Cardiac muscle cell (in vitro differentiated cells and primary cell): ENCODE data around the gene TSPAN14. TPM values are rescaled to one million over a fixed set of nuclear protein-coding genes. Genes with fewer than 3 reads are reported as not detected.
A peak's percentile ranks its signal among the peaks of the same experiment; 100 is the strongest.

Source experiments
- DNase-seq, 2 donors: peaks; one replicate each; pipeline versions ENCODE4 v3.0.0 to v3.0.0-alpha.2; 2010 to 2017; ENCODE audit warnings: low read depth in 1 of 2, low spot score in 1 of 2
- H3K27ac ChIP-seq: fragments of 200-600 bp; sonication (generic); 2 replicates; pipeline ENCODE4 v1.5.1; 2016
- H3K27me3 ChIP-seq: fragments of 200-600 bp; sonication (generic); 2 replicates; pipeline ENCODE4 v1.6.0; 2016; ENCODE audit warnings: control low read depth
- H3K36me3 ChIP-seq: fragments of 200-600 bp; sonication (generic); 2 replicates; pipeline ENCODE4 v1.5.1; 2016; ENCODE audit warnings: control low read depth
- H3K4me1 ChIP-seq: fragments of 200-600 bp; sonication (generic); 2 replicates; pipeline ENCODE4 v1.8.1; 2017; ENCODE audit warnings: low read depth, mild to moderate bottlenecking, mixed run types
- H3K4me3 ChIP-seq: fragments of 200-600 bp; sonication (generic); 2 replicates; pipeline ENCODE4 v1.5.1; 2016; ENCODE audit warnings: mild to moderate bottlenecking
- H3K9me3 ChIP-seq: fragments of 200-600 bp; sonication (generic); 2 replicates; pipeline ENCODE4 v1.5.1; 2017; ENCODE audit warnings: low read depth, mild to moderate bottlenecking, control low read depth
- CTCF ChIP-seq: IDR thresholded peaks from 2 replicates; pipeline ENCODE4 v1.5.1; 2012; ENCODE audit warnings: low read depth, mild to moderate bottlenecking, low read length
- polyA plus RNA-seq: library from polyadenylated mRNA; unstranded; fragments of >200 nt; fragmentation: Nextera tagmentation; extraction: Ambion mirVana; gene quantifications from 2 replicates; pipeline ENCODE4 v1.2.1, GENCODE V29; 2016
- total RNA-seq: library from RNA; depleted of rRNA; stranded (reverse); fragments of >200 nt; gene quantifications from 2 replicates; pipeline ENCODE4 v1.2.3, GENCODE V29; 2016

The TSPAN14 gene
- total RNA-seq (29.5 and 31.6 TPM in 2 replicates), polyA plus RNA-seq (55.1 and 57.0 TPM in 2 replicates)

GRCh38 chr10:80453842-80454512, at the start of gene TSPAN14:
TSPAN14 (plus strand) TSS chr10:80454310; CDS start chr10:80489234, 34,924 bp downstream.
- Histone ChIP-seq H3K9me3 (no peaks in the 10 kb centered on the region), H3K36me3 (no peaks in the 10 kb centered on the region), H3K27ac (peak within 1 kb of the TSS; percentile 97), H3K4me1 (peaks cover 18% of the 10 kb centered on the region), H3K4me3 (peak within 1 kb of the TSS; percentile 59), H3K27me3 (no peaks in the 10 kb centered on the region)
- TF ChIP-seq CTCF, result no peak
- DNase-seq, result peak; percentile 92 to 93

- no peaks in the 10 kb centered on the region for H3K27me3 ChIP-seq
- DNase-seq, result no peak
- no peaks in the 10 kb centered on the region for H3K9me3 ChIP-seq
- H3K4me3 ChIP-seq, result no peak overlapping the region
- TF ChIP-seq CTCF, result no peak
- H3K27ac ChIP-seq, result no peak overlapping the region
- no peaks in the 10 kb centered on the region for H3K36me3 ChIP-seq
- peaks cover 7% of the 10 kb centered on the region for H3K4me1 ChIP-seq
These were observed 49.1 kb upstream of the TSPAN14 start for GRCh38 chr10:80405035-80405434.

GRCh38 chr10:80405626-80406025, 48.5 kb upstream of the TSPAN14 start:
- H3K4me1 ChIP-seq, result peaks cover 13% of the 10 kb centered on the region
- H3K27me3 ChIP-seq, result no peaks in the 10 kb centered on the region
- H3K27ac ChIP-seq, result peak overlapping the region; percentile 31
- no peaks in the 10 kb centered on the region for H3K9me3 ChIP-seq
- DNase-seq, result peak in 1 of 2 donors; percentile 73
- H3K4me3 ChIP-seq, result no peak overlapping the region
- TF ChIP-seq CTCF, result no peak
- H3K36me3 ChIP-seq, result no peaks in the 10 kb centered on the region

- Histone ChIP-seq H3K27ac (peak overlapping the region; percentile 31), H3K9me3 (no peaks in the 10 kb centered on the region), H3K36me3 (no peaks in the 10 kb centered on the region), H3K4me3 (no peak overlapping the region), H3K27me3 (no peaks in the 10 kb centered on the region), H3K4me1 (peaks cover 19% of the 10 kb centered on the region)
- no peak for DNase-seq
- TF ChIP-seq CTCF, result no peak
These were observed 47.9 kb upstream of the TSPAN14 start for GRCh38 chr10:80406204-80406603.

- H3K27me3 ChIP-seq, result no peaks in the 10 kb centered on the region
- no peaks in the 10 kb centered on the region for H3K36me3 ChIP-seq
- peaks cover 28% of the 10 kb centered on the region for H3K4me1 ChIP-seq
- H3K9me3 ChIP-seq, result no peaks in the 10 kb centered on the region
- TF ChIP-seq CTCF, result no peak
- DNase-seq, result no peak
- H3K27ac ChIP-seq, result peak overlapping the region; percentile 65
- peak overlapping the region; percentile 78 for H3K4me3 ChIP-seq
These were observed 46.3 kb upstream of the TSPAN14 start for GRCh38 chr10:80407812-80408241.
